ENCODE results near the gene LIPF.

GRCh38 chr10:88721392-88721791 lies 57.1 kb downstream of the LIPF start:
- TF ChIP-seq, protein P1, sequence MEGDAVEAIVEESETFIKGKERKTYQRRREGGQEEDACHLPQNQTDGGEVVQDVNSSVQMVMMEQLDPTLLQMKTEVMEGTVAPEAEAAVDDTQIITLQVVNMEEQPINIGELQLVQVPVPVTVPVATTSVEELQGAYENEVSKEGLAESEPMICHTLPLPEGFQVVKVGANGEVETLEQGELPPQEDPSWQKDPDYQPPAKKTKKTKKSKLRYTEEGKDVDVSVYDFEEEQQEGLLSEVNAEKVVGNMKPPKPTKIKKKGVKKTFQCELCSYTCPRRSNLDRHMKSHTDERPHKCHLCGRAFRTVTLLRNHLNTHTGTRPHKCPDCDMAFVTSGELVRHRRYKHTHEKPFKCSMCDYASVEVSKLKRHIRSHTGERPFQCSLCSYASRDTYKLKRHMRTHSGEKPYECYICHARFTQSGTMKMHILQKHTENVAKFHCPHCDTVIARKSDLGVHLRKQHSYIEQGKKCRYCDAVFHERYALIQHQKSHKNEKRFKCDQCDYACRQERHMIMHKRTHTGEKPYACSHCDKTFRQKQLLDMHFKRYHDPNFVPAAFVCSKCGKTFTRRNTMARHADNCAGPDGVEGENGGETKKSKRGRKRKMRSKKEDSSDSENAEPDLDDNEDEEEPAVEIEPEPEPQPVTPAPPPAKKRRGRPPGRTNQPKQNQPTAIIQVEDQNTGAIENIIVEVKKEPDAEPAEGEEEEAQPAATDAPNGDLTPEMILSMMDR (IDR thresholded peaks at IDR 0.05) = no peak
- TF ChIP-seq POLR2A (IDR thresholded peaks at IDR 0.05) = no peak
